Measurements from ENCODE around the gene FOXA2.
"Not testable (repeated sequence)": the region's sequence is repeated elsewhere in the genome, so short reads cannot be mapped to it uniquely, and the experiment has no call there.

Gene FOXA2

GRCh38 chr20:22584522-22584921, at the start of gene FOXA2:
Gene FOXA2, minus strand, starts transcription at chr20:22584572. Its CDS starts 294 bp downstream, at chr20:22584278.
- DNase-seq (ENCODE audit: low spot score), result no peak

- no peak for DNase-seq (ENCODE audit: low spot score)
These were observed 46.3 kb upstream of the FOXA2 start for GRCh38 chr20:22630701-22631100.

GRCh38 chr20:22629927-22630326, 45.6 kb upstream of the FOXA2 start:
- no peak for DNase-seq (ENCODE audit: low spot score)

- no peak for DNase-seq (ENCODE audit: low spot score)
These were observed 45.1 kb upstream of the FOXA2 start for GRCh38 chr20:22629447-22629846.

- no peak for DNase-seq (ENCODE audit: low spot score)
These were observed 42.1 kb upstream of the FOXA2 start for GRCh38 chr20:22626496-22626895.

- no peak for DNase-seq (ENCODE audit: low spot score)
These were observed 38.8 kb upstream of the FOXA2 start for GRCh38 chr20:22623211-22623610.

- DNase-seq (ENCODE audit: low spot score), result no peak
These were observed 36.0 kb upstream of the FOXA2 start for GRCh38 chr20:22620342-22620741.

GRCh38 chr20:22619806-22620205, 35.4 kb upstream of the FOXA2 start:
- DNase-seq (ENCODE audit: low spot score), result no peak

- no peak for DNase-seq (ENCODE audit: low spot score)
These were observed 34.9 kb upstream of the FOXA2 start for GRCh38 chr20:22619272-22619671.

- no peak for DNase-seq (ENCODE audit: low spot score)
These were observed 32.8 kb upstream of the FOXA2 start for GRCh38 chr20:22617160-22617559.

GRCh38 chr20:22616551-22616950, 32.2 kb upstream of the FOXA2 start:
- no peak for DNase-seq (ENCODE audit: low spot score)

- DNase-seq (ENCODE audit: low spot score), result no peak
These were observed 31.1 kb upstream of the FOXA2 start for GRCh38 chr20:22615425-22615824.

GRCh38 chr20:22611636-22612035, 27.3 kb upstream of the FOXA2 start:
- DNase-seq (ENCODE audit: low spot score), result no peak

GRCh38 chr20:22607695-22608094, 23.3 kb upstream of the FOXA2 start:
- DNase-seq (ENCODE audit: low spot score), result no peak

GRCh38 chr20:22604815-22605214, 20.4 kb upstream of the FOXA2 start:
- no peak for DNase-seq (ENCODE audit: low spot score)

GRCh38 chr20:22601361-22602141, 17.2 kb upstream of the FOXA2 start:
- no peak for DNase-seq (ENCODE audit: low spot score)

GRCh38 chr20:22599258-22599657, 14.9 kb upstream of the FOXA2 start:
- DNase-seq (ENCODE audit: low spot score), result not testable (repeated sequence)

GRCh38 chr20:22597303-22597702, 12.9 kb upstream of the FOXA2 start:
- DNase-seq (ENCODE audit: low spot score), result no peak

- no peak for DNase-seq (ENCODE audit: low spot score)
These were observed 6.3 kb upstream of the FOXA2 start for GRCh38 chr20:22590662-22591061.

GRCh38 chr20:22586645-22587310, 2.4 kb upstream of the FOXA2 start:
- no peak for DNase-seq (ENCODE audit: low spot score)

- no peak for DNase-seq (ENCODE audit: low spot score)
These were observed 1.6 kb upstream of the FOXA2 start for GRCh38 chr20:22585786-22586493.

- no peak for DNase-seq (ENCODE audit: low spot score)
These were observed 782 bp upstream of the FOXA2 start for GRCh38 chr20:22584922-22585785.
